Thoracic aorta (tissue), 2 donors: ENCODE data around the gene ALG1L2. TPM values are rescaled to one million over a fixed set of nuclear protein-coding genes. Genes with fewer than 3 reads are reported as not detected.
"Not testable (repeated sequence)": the region's sequence is repeated elsewhere in the genome, so short reads cannot be mapped to it uniquely, and the experiment has no call there.

ENCODE experiments used
- ATAC-seq: fragments of 150-250 bp; one replicate; pipeline ENCODE4 v1.8.0; 2017; ENCODE audit warnings: low read depth; ENCODE audit not compliant: insufficient number of reproducible peaks, low FRiP score
- DNase-seq: peaks from one replicate; pipeline ENCODE4 v3.0.0-alpha.2; 2020; ENCODE audit warnings: low spot score
- H3K27ac ChIP-seq, 2 donors: fragments of 200-600 bp; sonication (generic); 1 replicate in 1 of 2; 2 replicates in 1 of 2; pipeline ENCODE4 v1.5.1; 2016; ENCODE audit warnings: mild to moderate bottlenecking in 2 of 2, moderate library complexity in 2 of 2
- H3K27me3 ChIP-seq: fragments of 200-600 bp; sonication (generic); replicated peaks from 2 replicates; pipeline ENCODE4 v1.6.0; 2016; ENCODE audit warnings: mild to moderate bottlenecking; ENCODE audit not compliant: insufficient read depth
- H3K36me3 ChIP-seq: fragments of 200-600 bp; sonication (generic); one replicate; pipeline ENCODE4 v1.5.1; 2016
- H3K4me1 ChIP-seq, 2 donors: fragments of 200-600 bp; sonication (generic); 1 replicate in 1 of 2; 2 replicates in 1 of 2; pipeline versions ENCODE4 v1.5.1 to v1.6.0; 2016; ENCODE audit warnings: low read depth in 2 of 2, mild to moderate bottlenecking in 1 of 2; ENCODE audit not compliant: control insufficient read depth in 1 of 2
- H3K4me3 ChIP-seq: fragments of 200-600 bp; sonication (generic); 2 replicates; pipeline ENCODE4 v1.5.1; 2016; ENCODE audit warnings: mild to moderate bottlenecking
- H3K9me3 ChIP-seq: fragments of 200-600 bp; sonication (generic); 2 replicates; pipeline ENCODE4 v1.5.1; 2016
- CTCF ChIP-seq: fragments of 200-600 bp; sonication (generic); IDR thresholded peaks from one replicate; pipeline ENCODE4 v1.5.1; 2019; ENCODE audit warnings: antibody characterized with exemption
- total RNA-seq, 2 donors: library from RNA; depleted of rRNA; stranded (reverse); fragments of >200 nt; gene quantifications; one replicate each; pipeline versions ENCODE4 v1.1.0 to v1.2.3, GENCODE V29; 2016

The ALG1L2 gene
- total RNA-seq, 2 donors from 2014 or later, result not detected

GRCh38 chr3:130085881-130086280 lies 4.2 kb downstream of the ALG1L2 start:
- no peak for TF ChIP-seq CTCF
- no peak for ATAC-seq
- no peaks in the 10 kb centered on the region for H3K9me3 ChIP-seq
- DNase-seq, result no peak
- no peaks in the 10 kb centered on the region for H3K4me1 ChIP-seq
- H3K36me3 ChIP-seq, result no peaks in the 10 kb centered on the region
- H3K27ac ChIP-seq, result no peak overlapping the region
- no peak overlapping the region for H3K4me3 ChIP-seq
- no peaks in the 10 kb centered on the region for H3K27me3 ChIP-seq

- H3K9me3 ChIP-seq, H3K36me3 ChIP-seq, H3K4me1 ChIP-seq, DNase-seq, ATAC-seq, H3K27me3 ChIP-seq, H3K27ac ChIP-seq, H3K4me3 ChIP-seq: not testable (repeated sequence)
These were observed 5.0 kb downstream of the ALG1L2 start for GRCh38 chr3:130086628-130087027.

GRCh38 chr3:130088061-130088460 lies 6.4 kb downstream of the ALG1L2 start:
- Histone ChIP-seq H3K27ac (no peak overlapping the region), H3K27me3 (no peaks in the 10 kb centered on the region), H3K4me3 (no peak overlapping the region), H3K36me3 (no peaks in the 10 kb centered on the region), H3K4me1 (no peaks in the 10 kb centered on the region), H3K9me3 (no peaks in the 10 kb centered on the region)
- no peak for TF ChIP-seq CTCF
- no peak for DNase-seq
- no peak for ATAC-seq

GRCh38 chr3:130090681-130091080 lies 9.1 kb downstream of the ALG1L2 start:
- DNase-seq, result not testable (repeated sequence)

GRCh38 chr3:130091958-130092357 lies 10.3 kb downstream of the ALG1L2 start:
- no peaks in the 10 kb centered on the region for H3K4me1 ChIP-seq
- ATAC-seq (no peak), DNase-seq (no peak)
- H3K27ac ChIP-seq, result no peak overlapping the region
- H3K9me3 ChIP-seq, result no peaks in the 10 kb centered on the region
- H3K4me3 ChIP-seq, result no peak overlapping the region
- H3K36me3 ChIP-seq, result no peaks in the 10 kb centered on the region
- TF ChIP-seq CTCF, result no peak
- no peaks in the 10 kb centered on the region for H3K27me3 ChIP-seq

More at GRCh38 chr3:130090681-130091080, 9.1 kb downstream of the ALG1L2 start:
- not testable (repeated sequence) for H3K27ac ChIP-seq, H3K4me3 ChIP-seq, H3K9me3 ChIP-seq, H3K27me3 ChIP-seq, H3K36me3 ChIP-seq, H3K4me1 ChIP-seq, ATAC-seq

GRCh38 chr3:130093741-130094391 lies 12.2 kb downstream of the ALG1L2 start:
- Histone ChIP-seq H3K36me3 (no peaks in the 10 kb centered on the region), H3K9me3 (no peaks in the 10 kb centered on the region), H3K4me1 (no peaks in the 10 kb centered on the region), H3K4me3 (no peak overlapping the region), H3K27me3 (no peaks in the 10 kb centered on the region), H3K27ac (no peak overlapping the region)
- no peak for TF ChIP-seq CTCF
- ATAC-seq (no peak), DNase-seq (no peak)

- not testable (repeated sequence) for H3K4me1 ChIP-seq, H3K27ac ChIP-seq, H3K27me3 ChIP-seq, H3K9me3 ChIP-seq, H3K4me3 ChIP-seq, ATAC-seq, H3K36me3 ChIP-seq, DNase-seq
These were observed 12.9 kb downstream of the ALG1L2 start for GRCh38 chr3:130094491-130094941.

- not testable (repeated sequence) for H3K4me1 ChIP-seq, H3K4me3 ChIP-seq, H3K36me3 ChIP-seq, H3K27ac ChIP-seq, H3K27me3 ChIP-seq, ATAC-seq, H3K9me3 ChIP-seq, DNase-seq
These were observed 14.2 kb downstream of the ALG1L2 start for GRCh38 chr3:130095858-130096257.

GRCh38 chr3:130097096-130097495 lies 15.5 kb downstream of the ALG1L2 start:
- H3K36me3 ChIP-seq, H3K9me3 ChIP-seq, ATAC-seq, H3K27me3 ChIP-seq, H3K27ac ChIP-seq, DNase-seq, H3K4me3 ChIP-seq, H3K4me1 ChIP-seq: not testable (repeated sequence)
